Measurements from ENCODE around the gene PRKG1.

PRKG1 gene

DNA sequence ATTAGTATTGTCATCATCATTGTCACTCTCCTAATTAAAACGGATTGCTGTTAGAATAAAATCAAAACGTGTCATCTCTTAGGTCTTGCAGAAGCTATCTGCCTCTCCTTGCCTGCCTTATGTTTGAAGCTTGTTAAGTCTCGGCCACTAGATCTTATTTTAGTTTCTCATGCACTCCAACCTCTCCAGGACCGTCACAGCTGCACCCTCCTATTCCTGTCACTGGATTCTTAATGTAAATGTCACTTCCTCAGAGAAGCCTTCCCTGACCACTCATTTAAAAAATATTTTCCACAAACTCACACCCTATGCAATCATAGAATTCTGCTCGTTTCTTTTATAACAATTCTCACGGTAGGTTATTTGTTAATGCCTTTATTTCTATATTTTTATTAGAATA lies 1135.9 kb downstream of the PRKG1 start:
- no peak overlapping the region for H3K4me3 ChIP-seq (ENCODE audit: low read depth, low read length)
- H3K36me3 ChIP-seq (ENCODE audit: control insufficient read depth, insufficient read depth, low read length), result no peaks in the 10 kb centered on the region
- no peaks in the 10 kb centered on the region for H3K27me3 ChIP-seq (ENCODE audit: control insufficient read depth, insufficient read depth, low read length)
- H3K9me3 ChIP-seq (ENCODE audit: control insufficient read depth, insufficient read depth, low read length), result no peaks in the 10 kb centered on the region
- peaks cover 25% of the 10 kb centered on the region for H3K4me1 ChIP-seq (ENCODE audit: control insufficient read depth, insufficient read depth, low read length)
- H3K9ac ChIP-seq (ENCODE audit: low read depth, low read length), result no peak overlapping the region

DNA sequence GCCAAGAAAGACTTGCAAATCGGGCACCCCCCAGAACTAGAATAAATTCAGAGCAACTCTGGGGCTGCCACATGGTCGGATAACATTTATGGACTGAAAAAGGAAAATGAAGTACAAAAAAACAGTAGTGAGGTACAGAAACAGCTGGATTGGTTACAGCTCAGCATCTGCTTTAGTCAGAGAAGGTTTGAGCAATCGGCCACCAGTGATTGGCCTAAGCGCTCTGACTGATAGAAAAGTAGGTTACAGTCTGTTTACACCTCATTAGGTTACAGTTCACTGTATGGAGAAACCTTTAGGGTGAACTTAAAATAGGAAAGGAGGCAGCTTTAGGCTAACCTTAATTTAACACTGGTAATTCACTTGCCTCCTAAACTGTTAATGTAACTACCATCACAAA lies 1137.8 kb downstream of the PRKG1 start:
- Histone ChIP-seq H3K36me3 (ENCODE audit: control insufficient read depth, insufficient read depth, low read length) (no peaks in the 10 kb centered on the region), H3K27me3 (ENCODE audit: control insufficient read depth, insufficient read depth, low read length) (no peaks in the 10 kb centered on the region), H3K9me3 (ENCODE audit: control insufficient read depth, insufficient read depth, low read length) (no peaks in the 10 kb centered on the region), H3K4me1 (ENCODE audit: control insufficient read depth, insufficient read depth, low read length) (peaks cover 22% of the 10 kb centered on the region), H3K9ac (ENCODE audit: low read depth, low read length) (no peak overlapping the region), H3K4me3 (ENCODE audit: low read depth, low read length) (no peak overlapping the region)

DNA sequence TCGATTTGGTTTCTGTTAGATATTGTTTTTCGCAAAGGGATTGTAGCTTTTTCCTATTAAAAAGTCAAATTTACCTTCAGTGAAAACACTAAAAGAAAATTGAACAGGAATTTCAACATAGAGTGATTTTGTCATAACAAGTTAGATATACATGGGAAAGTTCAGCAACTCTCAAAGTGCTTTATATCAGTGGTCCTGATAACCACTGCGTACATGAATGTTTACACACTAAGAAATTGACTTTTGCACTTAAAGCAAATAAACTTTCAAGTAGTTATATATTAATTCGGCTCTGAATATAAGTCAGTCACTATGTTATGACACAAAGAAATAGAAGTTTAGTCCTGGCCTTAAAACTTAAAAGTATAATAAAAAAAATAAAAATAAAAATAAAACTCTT lies 1138.5 kb downstream of the PRKG1 start:
- H3K27me3 ChIP-seq (ENCODE audit: control insufficient read depth, insufficient read depth, low read length), result no peaks in the 10 kb centered on the region

DNA sequence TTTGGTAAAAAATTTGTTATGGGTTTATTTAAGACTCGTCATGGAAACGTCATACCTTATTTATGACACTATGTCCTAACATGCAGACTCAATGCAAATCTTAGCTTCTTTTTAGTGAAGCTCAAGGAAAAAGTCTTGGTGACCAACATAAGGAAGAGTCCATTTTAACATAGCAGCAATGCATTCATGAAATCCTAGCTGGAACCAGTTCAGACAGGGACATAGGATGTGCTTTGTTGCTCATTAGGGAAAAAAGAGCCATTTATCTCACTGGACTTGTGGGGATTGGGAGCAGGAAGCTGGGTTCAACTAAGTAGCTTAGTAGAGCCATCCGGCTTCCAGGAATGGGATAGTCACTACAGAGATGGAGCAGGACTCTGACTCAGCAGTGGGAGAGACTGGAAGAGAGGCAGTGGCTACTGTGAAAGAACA lies 1139.0 kb downstream of the PRKG1 start:
- peaks cover 22% of the 10 kb centered on the region for H3K4me1 ChIP-seq (ENCODE audit: control insufficient read depth, insufficient read depth, low read length)
- H3K9ac ChIP-seq (ENCODE audit: low read depth, low read length), result no peak overlapping the region
- no peak overlapping the region for H3K4me3 ChIP-seq (ENCODE audit: low read depth, low read length)

More for the DNA sequence above, 1138.5 kb downstream of the PRKG1 start:
- Histone ChIP-seq H3K36me3 (ENCODE audit: control insufficient read depth, insufficient read depth, low read length) (no peaks in the 10 kb centered on the region), H3K4me1 (ENCODE audit: control insufficient read depth, insufficient read depth, low read length) (peaks cover 22% of the 10 kb centered on the region), H3K9me3 (ENCODE audit: control insufficient read depth, insufficient read depth, low read length) (no peaks in the 10 kb centered on the region), H3K9ac (ENCODE audit: low read depth, low read length) (no peak overlapping the region), H3K4me3 (ENCODE audit: low read depth, low read length) (no peak overlapping the region)

GRCh38 chr10:52215745-52216361 lies 1141.6 kb downstream of the PRKG1 start:
- H3K4me1 ChIP-seq (ENCODE audit: control insufficient read depth, insufficient read depth, low read length), result peaks cover 29% of the 10 kb centered on the region
- H3K36me3 ChIP-seq (ENCODE audit: control insufficient read depth, insufficient read depth, low read length), result no peaks in the 10 kb centered on the region
- H3K4me3 ChIP-seq (ENCODE audit: low read depth, low read length), result no peak overlapping the region
- no peaks in the 10 kb centered on the region for H3K9me3 ChIP-seq (ENCODE audit: control insufficient read depth, insufficient read depth, low read length)
- no peaks in the 10 kb centered on the region for H3K27me3 ChIP-seq (ENCODE audit: control insufficient read depth, insufficient read depth, low read length)
- H3K9ac ChIP-seq (ENCODE audit: low read depth, low read length), result no peak overlapping the region

More for the DNA sequence above, 1139.0 kb downstream of the PRKG1 start:
- Histone ChIP-seq H3K9me3 (ENCODE audit: control insufficient read depth, insufficient read depth, low read length) (no peaks in the 10 kb centered on the region), H3K27me3 (ENCODE audit: control insufficient read depth, insufficient read depth, low read length) (no peaks in the 10 kb centered on the region), H3K36me3 (ENCODE audit: control insufficient read depth, insufficient read depth, low read length) (no peaks in the 10 kb centered on the region)

DNA sequence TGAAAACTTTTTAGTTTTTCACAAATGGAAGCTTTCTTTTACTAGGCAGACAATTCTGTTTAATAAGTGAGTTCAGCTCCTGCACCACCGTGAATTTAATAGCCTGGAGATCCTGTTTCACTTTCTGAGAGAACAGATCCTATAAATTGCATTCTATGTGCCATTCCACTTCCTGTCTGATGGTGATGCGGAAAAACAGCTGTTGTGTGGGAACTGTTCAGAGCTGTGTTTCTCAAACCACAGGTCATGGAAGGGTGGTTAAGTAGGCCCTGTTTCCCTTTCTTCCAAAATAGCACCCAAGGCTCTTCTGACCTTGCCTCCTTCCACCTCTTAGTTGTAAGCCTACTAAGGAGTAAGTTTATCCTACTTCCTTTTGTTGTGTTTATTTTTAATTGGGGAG lies 1142.6 kb downstream of the PRKG1 start:
- no peaks in the 10 kb centered on the region for H3K36me3 ChIP-seq (ENCODE audit: control insufficient read depth, insufficient read depth, low read length)
- H3K9ac ChIP-seq (ENCODE audit: low read depth, low read length), result no peak overlapping the region
- H3K27me3 ChIP-seq (ENCODE audit: control insufficient read depth, insufficient read depth, low read length), result no peaks in the 10 kb centered on the region
- H3K4me3 ChIP-seq (ENCODE audit: low read depth, low read length), result no peak overlapping the region
- H3K9me3 ChIP-seq (ENCODE audit: control insufficient read depth, insufficient read depth, low read length), result no peaks in the 10 kb centered on the region
- peaks cover 25% of the 10 kb centered on the region for H3K4me1 ChIP-seq (ENCODE audit: control insufficient read depth, insufficient read depth, low read length)

GRCh38 chr10:52217531-52217930 lies 1143.2 kb downstream of the PRKG1 start:
- H3K9me3 ChIP-seq (ENCODE audit: control insufficient read depth, insufficient read depth, low read length), result no peaks in the 10 kb centered on the region
- no peaks in the 10 kb centered on the region for H3K27me3 ChIP-seq (ENCODE audit: control insufficient read depth, insufficient read depth, low read length)
- H3K36me3 ChIP-seq (ENCODE audit: control insufficient read depth, insufficient read depth, low read length), result no peaks in the 10 kb centered on the region
- peaks cover 20% of the 10 kb centered on the region for H3K4me1 ChIP-seq (ENCODE audit: control insufficient read depth, insufficient read depth, low read length)
- no peak overlapping the region for H3K4me3 ChIP-seq (ENCODE audit: low read depth, low read length)
- H3K9ac ChIP-seq (ENCODE audit: low read depth, low read length), result no peak overlapping the region

- no peaks in the 10 kb centered on the region for H3K9me3 ChIP-seq (ENCODE audit: control insufficient read depth, insufficient read depth, low read length)
- H3K36me3 ChIP-seq (ENCODE audit: control insufficient read depth, insufficient read depth, low read length), result no peaks in the 10 kb centered on the region
- H3K9ac ChIP-seq (ENCODE audit: low read depth, low read length), result no peak overlapping the region
- H3K4me1 ChIP-seq (ENCODE audit: control insufficient read depth, insufficient read depth, low read length), result peaks cover 7% of the 10 kb centered on the region
- no peaks in the 10 kb centered on the region for H3K27me3 ChIP-seq (ENCODE audit: control insufficient read depth, insufficient read depth, low read length)
- no peak overlapping the region for H3K4me3 ChIP-seq (ENCODE audit: low read depth, low read length)
Measured at GRCh38 chr10:52220947-52221346, 1146.7 kb downstream of the PRKG1 start.

- no peak overlapping the region for H3K9ac ChIP-seq (ENCODE audit: low read depth, low read length)
- no peaks in the 10 kb centered on the region for H3K36me3 ChIP-seq (ENCODE audit: control insufficient read depth, insufficient read depth, low read length)
- H3K4me3 ChIP-seq (ENCODE audit: low read depth, low read length), result no peak overlapping the region
- no peaks in the 10 kb centered on the region for H3K9me3 ChIP-seq (ENCODE audit: control insufficient read depth, insufficient read depth, low read length)
- H3K27me3 ChIP-seq (ENCODE audit: control insufficient read depth, insufficient read depth, low read length), result no peaks in the 10 kb centered on the region
- H3K4me1 ChIP-seq (ENCODE audit: control insufficient read depth, insufficient read depth, low read length), result peaks cover 7% of the 10 kb centered on the region
Measured at GRCh38 chr10:52221923-52222322, 1147.6 kb downstream of the PRKG1 start.

GRCh38 chr10:52226197-52226847 lies 1152.0 kb downstream of the PRKG1 start:
- H3K4me3 ChIP-seq (ENCODE audit: low read depth, low read length), result no peak overlapping the region
- no peaks in the 10 kb centered on the region for H3K9me3 ChIP-seq (ENCODE audit: control insufficient read depth, insufficient read depth, low read length)
- H3K4me1 ChIP-seq (ENCODE audit: control insufficient read depth, insufficient read depth, low read length), result no peaks in the 10 kb centered on the region
- no peaks in the 10 kb centered on the region for H3K36me3 ChIP-seq (ENCODE audit: control insufficient read depth, insufficient read depth, low read length)
- no peak overlapping the region for H3K9ac ChIP-seq (ENCODE audit: low read depth, low read length)
- H3K27me3 ChIP-seq (ENCODE audit: control insufficient read depth, insufficient read depth, low read length), result no peaks in the 10 kb centered on the region

GRCh38 chr10:52228556-52228955 lies 1154.3 kb downstream of the PRKG1 start:
- Histone ChIP-seq H3K4me3 (ENCODE audit: low read depth, low read length) (no peak overlapping the region), H3K9me3 (ENCODE audit: control insufficient read depth, insufficient read depth, low read length) (no peaks in the 10 kb centered on the region), H3K4me1 (ENCODE audit: control insufficient read depth, insufficient read depth, low read length) (no peaks in the 10 kb centered on the region), H3K9ac (ENCODE audit: low read depth, low read length) (no peak overlapping the region), H3K27me3 (ENCODE audit: control insufficient read depth, insufficient read depth, low read length) (no peaks in the 10 kb centered on the region), H3K36me3 (ENCODE audit: control insufficient read depth, insufficient read depth, low read length) (no peaks in the 10 kb centered on the region)

DNA sequence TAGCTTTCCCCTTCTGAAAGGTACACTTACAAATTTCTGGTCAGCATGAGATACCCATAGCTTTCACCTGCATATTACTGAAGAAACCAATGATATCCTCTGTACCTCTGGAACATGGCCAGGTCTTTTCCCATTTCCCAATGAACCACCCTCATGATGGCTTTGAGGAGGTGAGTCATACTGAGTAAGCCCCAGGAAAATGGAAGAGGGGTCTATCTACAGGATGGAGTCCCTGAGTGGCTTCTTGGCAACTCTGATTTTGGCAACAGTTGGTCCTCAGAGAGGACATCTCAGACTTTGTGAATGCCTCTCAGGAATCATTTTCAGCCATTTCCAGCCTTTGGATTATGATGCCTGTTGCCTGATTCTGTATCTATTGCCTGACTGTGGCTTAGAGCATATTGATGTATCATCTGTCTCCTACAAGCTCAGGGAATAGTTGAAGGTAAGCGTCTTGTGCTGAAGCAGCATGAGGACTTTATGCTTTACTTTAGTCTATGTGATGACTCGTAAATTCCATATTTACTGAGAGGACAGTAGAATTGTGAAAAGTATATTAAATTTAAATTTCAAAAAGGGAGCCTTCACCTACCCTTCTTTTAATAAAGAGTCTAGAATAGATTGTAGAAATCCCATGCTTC lies 1155.1 kb downstream of the PRKG1 start:
- no peak overlapping the region for H3K4me3 ChIP-seq (ENCODE audit: low read depth, low read length)
- no peak overlapping the region for H3K9ac ChIP-seq (ENCODE audit: low read depth, low read length)
- no peaks in the 10 kb centered on the region for H3K4me1 ChIP-seq (ENCODE audit: control insufficient read depth, insufficient read depth, low read length)
- H3K9me3 ChIP-seq (ENCODE audit: control insufficient read depth, insufficient read depth, low read length), result no peaks in the 10 kb centered on the region
- H3K36me3 ChIP-seq (ENCODE audit: control insufficient read depth, insufficient read depth, low read length), result no peaks in the 10 kb centered on the region
- H3K27me3 ChIP-seq (ENCODE audit: control insufficient read depth, insufficient read depth, low read length), result no peaks in the 10 kb centered on the region
